HCT116 (cell line): ENCODE measurements around the gene APOC1. TPM values are rescaled to one million over a fixed set of nuclear protein-coding genes. Genes with fewer than 3 reads are reported as not detected.
A peak's percentile ranks its signal among the peaks of the same experiment; 100 is the strongest.

ENCODE experiments used
- ATF3 ChIP-seq: IDR thresholded peaks from 2 replicates; pipeline ENCODE4 v1.6.1; 2012
- CBX3 ChIP-seq: IDR thresholded peaks from 2 replicates; pipeline ENCODE4 v1.6.1; 2012; ENCODE audit warnings: low read depth
- CEBPB ChIP-seq: IDR thresholded peaks from 2 replicates; pipeline ENCODE4 v1.6.1; 2012; ENCODE audit warnings: low read depth
- EZH2 ChIP-seq: fragments of 200-600 bp; sonication (generic); IDR thresholded peaks from 2 replicates; pipeline ENCODE4 v1.6.1; 2017; ENCODE audit warnings: antibody characterized with exemption, mixed run types
- FOSL1 ChIP-seq: IDR thresholded peaks from 2 replicates; pipeline ENCODE4 v1.6.1; 2012; ENCODE audit warnings: low read depth
- POLR2AphosphoS5 ChIP-seq: IDR thresholded peaks from 2 replicates; pipeline ENCODE4 v1.6.1; 2011; ENCODE audit warnings: mild to moderate bottlenecking, low read depth, low read length, moderate library complexity
- REST ChIP-seq: IDR thresholded peaks from 2 replicates; pipeline ENCODE4 v1.6.1; 2012; ENCODE audit warnings: low read depth
- SRF ChIP-seq: IDR thresholded peaks from 2 replicates; pipeline ENCODE4 v1.6.1; 2012; ENCODE audit warnings: low read depth
- TCF7L2 ChIP-seq: IDR thresholded peaks from 2 replicates; pipeline ENCODE4 v1.7.0; 2011; ENCODE audit warnings: borderline replicate concordance, inconsistent platforms; ENCODE audit not compliant: insufficient read depth, insufficient read length; ENCODE audit errors: extremely low read depth
- YY1 ChIP-seq: IDR thresholded peaks from 2 replicates; pipeline ENCODE4 v1.6.1; 2011; ENCODE audit warnings: low read length, low read depth, moderate library complexity, mild to moderate bottlenecking; ENCODE audit not compliant: insufficient replicate concordance; ENCODE audit errors: extremely low read depth
- ZNF274 ChIP-seq: fragments of 200-500 bp; sonication (Bioruptor generic); IDR thresholded peaks from 2 replicates; pipeline ENCODE4 v1.6.1; 2014; ENCODE audit warnings: mild to moderate bottlenecking, low read depth, low read length, inconsistent platforms
- total RNA-seq: library from RNA; stranded (reverse); gene quantifications from one replicate; pipeline ENCODE4 v1.2.1, GENCODE V29; 2021; ENCODE audit not compliant: unreplicated experiment

APOC1 gene
- total RNA-seq, 1 experiment from 2014 or later = 5.1 TPM

- TF ChIP-seq REST (no peak), FOSL1 (no peak), EZH2 (no peak), TCF7L2 (no peak), ZNF274 (no peak), CEBPB (no peak), YY1 (no peak), POLR2AphosphoS5 (peak; percentile 54), CBX3 (no peak), ATF3 (no peak), SRF (no peak)
Observed at GRCh38 chr19:44891016-44891882, 23.2 kb upstream of the APOC1 start, which contains the start of gene TOMM40 (continued).
